GM21619 (cell line): ENCODE measurements around the gene QPCT.
A peak's percentile ranks its signal among the peaks of the same experiment; 100 is the strongest.
"Not testable (repeated sequence)": the region's sequence is repeated elsewhere in the genome, so short reads cannot be mapped to it uniquely, and the experiment has no call there.

Experiments used
- ATAC-seq: cut with Tn5 transposase; IDR thresholded peaks from one replicate; pipeline ENCODE4 v1.9.1; 2021; ENCODE audit not compliant: unreplicated experiment

The QPCT gene

DNA sequence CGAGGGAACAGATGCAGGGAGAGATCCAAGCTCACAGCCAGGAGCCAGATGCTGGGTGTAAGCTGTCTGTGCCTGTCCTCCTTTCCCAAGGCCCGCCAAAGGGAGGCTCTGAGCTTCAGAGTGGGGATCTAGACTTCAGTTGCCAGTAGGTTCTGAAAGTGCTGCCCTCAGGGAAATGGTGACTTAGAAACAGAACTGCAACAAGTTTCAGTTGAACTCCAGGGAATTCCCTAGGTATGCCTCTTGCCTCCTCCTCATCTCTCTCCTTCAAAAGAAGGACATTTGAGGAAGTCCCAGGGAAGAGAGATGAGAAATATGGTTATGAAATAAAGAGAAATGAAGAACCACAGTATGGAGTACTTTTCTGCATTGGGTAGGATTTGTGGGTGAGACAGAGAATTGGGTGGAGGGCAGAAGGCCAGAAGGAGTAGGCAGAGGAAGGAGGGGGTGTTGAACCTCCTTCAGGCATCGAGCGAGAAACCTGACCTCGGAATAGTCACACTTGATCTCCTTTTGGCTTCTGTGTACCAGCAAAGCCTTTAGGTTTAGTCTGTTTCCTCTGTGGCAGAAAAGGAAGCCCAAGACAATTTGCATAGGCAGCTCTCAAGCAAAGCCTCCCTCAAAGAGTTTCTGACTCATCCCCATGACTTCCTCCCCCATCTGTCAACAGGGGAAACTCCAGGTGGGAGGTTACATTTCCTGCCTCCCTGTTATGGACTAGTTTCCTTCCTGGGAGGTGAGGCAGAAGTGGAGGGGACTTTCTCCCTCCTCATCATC is 45.7 kb downstream of the QPCT start:
- peak; percentile 95 for ATAC-seq

DNA sequence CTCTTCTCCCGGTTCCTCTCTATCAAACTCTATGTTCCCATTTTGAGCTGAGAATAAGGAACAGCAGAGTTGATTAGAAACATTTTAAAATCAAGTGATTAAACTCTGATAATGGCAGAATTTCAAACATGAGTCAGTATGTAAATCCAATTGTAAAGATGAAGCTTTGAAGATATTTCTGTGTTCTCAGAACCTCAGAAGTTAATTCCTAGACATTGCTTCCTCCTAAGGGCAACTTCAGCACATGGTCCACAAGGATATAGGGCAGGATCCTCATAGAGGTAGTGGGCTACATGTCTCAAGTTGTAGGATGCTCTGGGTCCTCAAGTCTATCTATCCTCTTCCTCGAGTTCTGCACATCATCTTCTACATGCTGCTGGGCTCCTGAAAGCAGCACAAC is 46.3 kb downstream of the QPCT start:
- no peak for ATAC-seq

DNA sequence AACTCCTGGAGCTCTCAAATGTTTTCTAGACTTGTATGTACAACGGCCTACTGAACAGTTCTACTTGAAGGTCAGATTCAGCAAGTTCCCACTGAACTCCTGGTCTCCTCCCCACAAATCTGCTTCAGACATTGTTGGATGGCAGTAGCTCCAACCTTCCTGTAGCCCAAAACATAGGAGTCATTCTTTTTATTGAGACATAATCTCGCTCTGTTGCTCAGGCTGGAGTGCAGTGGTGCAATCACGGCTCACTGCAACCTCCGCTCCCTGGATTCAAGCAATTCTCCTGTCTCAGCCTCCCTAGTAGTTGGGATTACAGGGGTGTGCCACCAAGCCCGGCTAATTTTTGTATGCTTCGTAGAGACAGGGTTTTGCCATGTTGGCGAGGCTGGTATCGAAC is 47.3 kb downstream of the QPCT start:
- no peak for ATAC-seq

- no peak for ATAC-seq
Observed at GRCh38 chr2:37392428-37392827, 48.0 kb downstream of the QPCT start.

DNA sequence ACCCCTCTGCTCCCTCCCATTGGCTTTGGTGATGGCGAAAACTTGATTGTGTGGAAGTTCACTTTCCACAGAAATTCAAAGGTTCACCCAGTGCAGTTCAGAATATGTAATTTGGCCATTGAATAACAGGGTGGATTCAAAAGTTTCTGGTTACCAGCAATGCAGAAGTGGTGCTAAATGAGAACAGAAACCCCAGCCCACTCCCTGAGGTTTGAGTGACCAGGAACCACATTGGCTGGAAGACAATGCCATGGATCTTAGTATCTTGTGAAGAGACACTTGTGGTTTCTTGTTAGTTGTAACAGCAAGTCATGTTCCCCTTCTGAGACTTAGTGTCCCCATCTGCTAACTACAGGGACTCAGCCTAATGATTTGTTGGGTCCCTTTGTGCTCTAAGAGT is 49.8 kb downstream of the QPCT start:
- no peak for ATAC-seq

- no peak for ATAC-seq
Observed at GRCh38 chr2:37394796-37395555, 50.5 kb downstream of the QPCT start.

DNA sequence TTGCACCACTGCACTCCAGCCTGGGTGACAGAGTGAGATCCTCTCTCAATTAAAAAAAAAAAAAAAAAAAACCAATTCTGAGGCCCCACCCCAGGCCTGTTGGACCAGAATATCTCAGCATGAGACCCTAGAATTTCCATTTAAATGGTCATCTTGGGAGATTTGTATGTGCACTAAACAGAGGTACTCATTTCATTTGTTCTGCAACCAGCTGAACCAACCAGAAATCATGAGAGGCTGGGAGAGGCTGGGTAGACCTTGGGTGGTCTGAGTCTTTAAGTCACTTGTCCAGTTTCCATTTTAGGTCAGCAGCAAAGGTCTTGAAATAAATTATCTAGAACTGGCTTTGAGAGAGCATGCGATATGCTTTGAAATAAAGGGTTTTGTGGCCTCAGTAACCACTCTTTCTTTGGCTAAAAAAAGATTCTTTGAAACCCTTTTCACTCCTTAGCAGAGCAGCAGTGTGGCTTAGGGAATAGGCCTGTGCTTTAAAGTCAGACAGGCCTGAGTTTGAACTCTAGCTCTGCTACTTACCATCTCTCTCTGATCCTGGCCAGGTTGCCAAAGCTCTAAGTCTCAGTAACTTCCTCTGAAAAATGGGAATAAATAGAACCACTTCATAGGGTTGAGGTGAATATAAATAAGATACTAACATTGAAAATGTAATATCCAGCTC is 52.6 kb downstream of the QPCT start:
- ATAC-seq: no peak

DNA sequence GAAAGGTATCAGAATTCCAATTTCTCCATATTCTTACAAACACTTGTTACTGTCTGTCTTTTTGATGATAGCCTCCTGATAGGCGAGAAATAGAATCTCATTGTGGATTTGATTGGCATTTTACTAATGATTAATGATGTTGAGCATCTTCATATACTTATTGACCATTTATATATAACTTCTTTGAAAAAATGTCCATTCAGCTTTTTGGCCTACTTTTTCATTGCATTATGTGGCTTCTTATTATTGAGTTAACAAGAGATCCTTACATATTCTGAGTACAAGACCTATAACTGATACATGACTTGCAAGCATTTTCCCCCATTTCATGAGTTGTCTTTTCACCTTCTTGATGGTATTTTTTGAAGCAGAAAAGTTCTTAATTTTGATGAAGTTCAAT is 54.6 kb downstream of the QPCT start:
- ATAC-seq: no peak

DNA sequence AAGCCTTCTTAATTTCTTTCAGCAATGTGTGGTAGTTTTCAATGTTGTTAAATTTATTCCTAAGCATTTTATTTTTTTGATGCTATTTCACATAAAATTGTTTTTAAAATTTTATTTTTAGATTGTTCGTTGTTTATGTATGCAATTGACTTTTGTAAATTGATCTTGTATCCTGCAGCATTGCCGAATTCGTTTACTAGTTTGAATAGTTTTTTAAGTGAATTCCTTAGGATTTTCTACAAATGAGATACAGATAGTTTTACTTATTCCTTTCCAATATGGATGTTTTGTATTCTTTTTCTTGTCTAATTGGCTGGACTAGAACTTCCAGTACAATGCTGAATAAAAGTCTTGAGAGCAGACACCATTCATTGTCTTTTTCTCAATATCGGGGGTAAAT is 55.6 kb downstream of the QPCT start:
- no peak for ATAC-seq

DNA sequence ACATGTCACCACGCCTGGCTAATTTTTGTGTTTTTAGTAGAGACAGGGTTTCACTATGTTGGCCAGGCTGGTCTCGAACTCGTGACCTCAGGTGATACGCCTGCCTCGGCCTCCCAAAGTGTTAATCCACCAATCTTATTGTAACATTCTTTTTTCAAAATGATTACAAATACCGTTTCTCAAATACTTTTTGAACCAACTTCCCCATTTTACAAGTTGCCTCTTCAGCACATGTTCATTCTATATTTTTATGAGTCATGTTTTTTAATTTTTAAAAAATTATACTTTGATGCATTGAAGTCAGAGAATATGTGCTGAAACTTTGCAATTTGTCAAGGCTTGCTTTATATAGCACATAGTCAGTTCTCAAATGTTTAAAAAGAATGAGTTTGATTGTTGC is 58.2 kb downstream of the QPCT start:
- no peak for ATAC-seq

DNA sequence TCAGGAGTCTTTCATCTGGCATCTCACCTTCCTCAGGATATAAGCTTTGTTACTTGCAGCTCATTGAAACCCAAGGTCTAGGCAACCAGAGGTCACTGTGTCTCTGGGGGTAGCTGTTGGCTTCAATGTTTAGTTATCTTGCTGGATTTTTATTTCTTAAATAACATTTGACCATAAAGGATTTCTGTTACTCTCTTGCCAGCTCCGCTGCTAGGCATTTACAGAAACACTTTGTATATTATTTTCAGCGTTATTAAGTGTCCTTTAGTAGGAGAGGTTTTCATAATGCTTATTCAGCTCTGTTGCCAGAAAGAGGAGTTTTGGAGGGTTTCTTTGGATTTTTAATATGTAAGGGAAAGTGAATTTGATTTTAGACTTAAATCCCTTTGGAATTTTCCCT is 61.4 kb downstream of the QPCT start:
- ATAC-seq: no peak

DNA sequence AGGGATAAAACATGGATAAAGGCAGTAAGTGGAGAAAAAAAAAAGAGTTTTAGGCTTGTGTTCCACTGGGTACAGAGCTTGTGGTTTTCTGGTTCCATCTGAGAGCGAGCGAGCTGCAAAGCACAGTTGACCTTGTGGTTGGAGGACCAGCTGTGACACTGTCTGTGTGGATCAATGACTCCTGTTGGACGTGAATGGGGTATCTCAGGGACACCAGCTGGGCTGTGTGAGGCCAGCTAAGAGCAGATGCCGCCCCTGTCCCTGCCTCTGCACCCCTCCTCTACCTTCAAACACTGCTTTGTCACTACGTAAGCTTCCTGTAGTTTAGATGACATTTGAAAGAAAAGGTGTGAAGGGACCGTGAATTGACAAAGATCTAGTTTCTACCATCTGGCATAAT is 67.8 kb downstream of the QPCT start:
- no peak for ATAC-seq

GRCh38 chr2:37413911-37414469 is 69.6 kb downstream of the QPCT start:
- ATAC-seq: not testable (repeated sequence)

- no peak for ATAC-seq
Observed at GRCh38 chr2:37414470-37414949, 70.1 kb downstream of the QPCT start.

- ATAC-seq: no peak
Observed at GRCh38 chr2:37415128-37415820, 70.8 kb downstream of the QPCT start.

GRCh38 chr2:37417321-37417720 is 72.9 kb downstream of the QPCT start:
- no peak for ATAC-seq

- no peak for ATAC-seq
Observed at GRCh38 chr2:37418956-37419355, 74.5 kb downstream of the QPCT start.

DNA sequence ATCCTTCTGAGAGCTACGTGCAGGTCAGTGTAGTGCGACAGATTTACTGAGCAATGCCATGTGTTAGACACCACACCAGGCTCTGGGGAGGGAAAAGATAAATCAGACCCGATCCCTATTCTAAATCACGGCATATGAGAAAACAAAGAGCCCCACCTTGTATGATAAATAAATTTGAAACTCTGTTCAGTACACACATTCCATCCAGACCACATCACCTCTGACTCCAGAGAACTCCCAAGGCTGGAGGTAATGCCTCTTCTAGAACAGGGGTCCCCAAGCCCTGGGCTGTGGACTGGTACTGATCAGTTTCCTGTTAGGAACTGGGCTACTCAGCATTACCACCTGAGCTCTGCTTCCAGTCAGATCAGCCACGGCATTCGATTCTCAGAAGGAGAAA is 77.3 kb downstream of the QPCT start:
- no peak for ATAC-seq

GRCh38 chr2:37422816-37423215 is 78.4 kb downstream of the QPCT start:
- no peak for ATAC-seq
